Endothelial cell (in vitro differentiated cells): ENCODE results near the gene SMARCD1. TPM values are rescaled to one million over a fixed set of nuclear protein-coding genes. Genes with fewer than 3 reads are reported as not detected.

Experiments used
- DNase-seq: peaks from one replicate; pipeline ENCODE4 v3.0.0; 2021; ENCODE audit warnings: low spot score
- H3K27ac Mint-ChIP-seq: one replicate; pipeline ENCODE4 v1.8.0; 2021; ENCODE audit warnings: mixed read lengths, inconsistent platforms; ENCODE audit not compliant: unreplicated experiment
- H3K27me3 Mint-ChIP-seq: one replicate; pipeline ENCODE4 v1.8.0; 2021; ENCODE audit warnings: mild to moderate bottlenecking, moderate library complexity, mixed read lengths, inconsistent platforms; ENCODE audit not compliant: unreplicated experiment
- H3K36me3 Mint-ChIP-seq: one replicate; pipeline ENCODE4 v1.8.0; 2021; ENCODE audit warnings: mild to moderate bottlenecking, low read depth, mixed read lengths, inconsistent platforms; ENCODE audit not compliant: unreplicated experiment
- H3K4me1 Mint-ChIP-seq: one replicate; pipeline ENCODE4 v1.8.0; 2021; ENCODE audit warnings: mild to moderate bottlenecking, mixed read lengths, inconsistent platforms; ENCODE audit not compliant: unreplicated experiment
- H3K4me3 Mint-ChIP-seq: one replicate; pipeline ENCODE4 v1.8.0; 2021; ENCODE audit warnings: mild to moderate bottlenecking, mixed read lengths, inconsistent platforms; ENCODE audit not compliant: unreplicated experiment
- H3K9me3 Mint-ChIP-seq: one replicate; pipeline ENCODE4 v1.8.0; 2021; ENCODE audit warnings: mixed read lengths, inconsistent platforms; ENCODE audit not compliant: unreplicated experiment
- CTCF ChIP-seq: fragments of 200-600 bp; sonication (generic); IDR thresholded peaks from one replicate; pipeline ENCODE4 v1.5.0; 2021; ENCODE audit warnings: antibody characterized with exemption; ENCODE audit not compliant: unreplicated experiment
- total RNA-seq: library from RNA; stranded (reverse); fragmentation: NEBNext Ultra II Directional; extraction: Animal tissue kit (Norgen Biotek cat#: 25700); gene quantifications from one replicate; pipeline ENCODE4 v1.2.1, GENCODE V29; 2021; ENCODE audit not compliant: unreplicated experiment

Gene SMARCD1
- total RNA-seq, 1 donor from 2014 or later, result 101 TPM

GRCh38 chr12:50121641-50122040 is 36.5 kb downstream of the SMARCD1 start:
- peaks cover 2% of the 10 kb centered on the region for H3K27me3 Mint-ChIP-seq
- H3K36me3 Mint-ChIP-seq, result peaks cover 14% of the 10 kb centered on the region
- H3K27ac Mint-ChIP-seq, result no peak overlapping the region
- TF ChIP-seq CTCF, result no peak
- peaks cover 20% of the 10 kb centered on the region for H3K4me1 Mint-ChIP-seq
- H3K4me3 Mint-ChIP-seq, result peak overlapping the region; percentile 53
- no peaks in the 10 kb centered on the region for H3K9me3 Mint-ChIP-seq
- DNase-seq, result no peak

DNA sequence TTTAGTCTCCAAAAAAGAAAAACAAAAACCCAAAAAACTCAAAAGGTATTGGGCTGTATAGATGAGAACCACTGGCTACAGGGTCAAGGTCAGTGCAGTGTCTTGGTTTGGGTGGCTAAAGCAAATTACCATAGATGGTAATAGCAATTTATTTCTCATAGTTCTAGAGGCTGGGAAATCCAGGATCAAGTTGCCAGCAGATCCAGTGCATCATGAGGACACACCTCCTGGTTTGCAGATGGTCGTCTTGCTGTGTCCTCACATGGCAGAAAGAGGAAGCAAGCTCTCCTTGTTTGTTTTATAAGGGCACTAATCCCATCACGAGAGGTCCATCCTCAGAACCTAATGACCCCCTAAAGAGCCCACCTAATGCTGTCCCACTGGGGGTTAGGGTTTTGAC is 38.1 kb downstream of the SMARCD1 start:
- TF ChIP-seq CTCF, result no peak
- H3K9me3 Mint-ChIP-seq, result no peaks in the 10 kb centered on the region
- no peak for DNase-seq
- peaks cover 14% of the 10 kb centered on the region for H3K36me3 Mint-ChIP-seq
- no peak overlapping the region for H3K4me3 Mint-ChIP-seq
- peaks cover 2% of the 10 kb centered on the region for H3K27me3 Mint-ChIP-seq
- H3K27ac Mint-ChIP-seq, result peak overlapping the region; percentile 9
- peaks cover 20% of the 10 kb centered on the region for H3K4me1 Mint-ChIP-seq

- no peak overlapping the region for H3K4me3 Mint-ChIP-seq
- H3K27me3 Mint-ChIP-seq, result peaks cover 2% of the 10 kb centered on the region
- no peak overlapping the region for H3K27ac Mint-ChIP-seq
- no peak for DNase-seq
- TF ChIP-seq CTCF, result no peak
- H3K36me3 Mint-ChIP-seq, result peaks cover 12% of the 10 kb centered on the region
- peaks cover 20% of the 10 kb centered on the region for H3K4me1 Mint-ChIP-seq
- no peaks in the 10 kb centered on the region for H3K9me3 Mint-ChIP-seq
Observed at GRCh38 chr12:50127546-50127945, 42.4 kb downstream of the SMARCD1 start.

DNA sequence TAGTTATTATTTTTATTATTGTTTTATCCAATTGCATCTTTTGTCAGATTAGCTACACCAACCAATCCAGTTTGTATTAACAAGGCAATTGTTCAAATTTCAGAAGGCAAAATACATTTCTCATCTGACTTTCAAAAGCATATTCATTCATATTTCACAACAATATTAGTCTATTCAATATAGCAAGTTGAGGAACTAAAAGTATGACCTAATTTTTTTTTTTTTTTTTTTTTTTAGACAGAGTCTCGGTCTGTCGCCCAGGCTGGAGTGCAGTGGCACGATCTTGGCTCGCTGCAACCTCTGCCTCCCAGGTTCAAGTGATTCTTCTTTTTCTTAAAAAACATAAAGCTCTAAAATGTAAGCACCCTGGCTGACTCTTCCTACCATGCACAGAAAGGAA is 44.1 kb downstream of the SMARCD1 start:
- TF ChIP-seq CTCF, result no peak
- Mint-ChIP-seq H3K27me3 (no peaks in the 10 kb centered on the region), H3K4me3 (no peak overlapping the region), H3K9me3 (no peaks in the 10 kb centered on the region), H3K36me3 (peaks cover 10% of the 10 kb centered on the region), H3K4me1 (peaks cover 18% of the 10 kb centered on the region), H3K27ac (no peak overlapping the region)
- DNase-seq, result no peak

- no peak for DNase-seq
Observed at GRCh38 chr12:50132505-50133135, 47.5 kb downstream of the SMARCD1 start.

More at GRCh38 chr12:50132505-50133135, 47.5 kb downstream of the SMARCD1 start:
- H3K9me3 Mint-ChIP-seq, result no peaks in the 10 kb centered on the region
- peaks cover 2% of the 10 kb centered on the region for H3K27me3 Mint-ChIP-seq
- peaks cover 15% of the 10 kb centered on the region for H3K4me1 Mint-ChIP-seq
- H3K36me3 Mint-ChIP-seq, result peaks cover 25% of the 10 kb centered on the region
- H3K27ac Mint-ChIP-seq, result no peak overlapping the region
- TF ChIP-seq CTCF, result peak; percentile 74
- H3K4me3 Mint-ChIP-seq, result no peak overlapping the region
